A549 (cell line): Measurements from ENCODE around the gene FSCN2. TPM values are rescaled to one million over a fixed set of nuclear protein-coding genes. Genes with fewer than 3 reads are reported as not detected.

Experiments used
- ATAC-seq, 2 experiments: fragments of 200-7000 bp in 1 of 2; fragments of >200 bp in 1 of 2; cut with Nextera tagmentation in 1 of 2; cut with Tn5 transposase in 1 of 2; 3 replicates each; pipeline versions ENCODE4 v1.8.0 to v1.9.1; 2018 to 2020; ENCODE audit warnings: mild to moderate bottlenecking in 1 of 2, moderate library complexity in 1 of 2
- CTCF ChIA-PET: fragments of 300-600 bp; sonication (Branson Sonifier 250); formaldehyde crosslinking; extraction: SDS; loops from one replicate; lab custom pipeline; 2021; ENCODE audit warnings: antibody characterized with exemption, inconsistent platforms; lab: Yijun Ruan, JAX
- POLR2A ChIA-PET: fragments of 350-600 bp; formaldehyde crosslinking; extraction: SDS; loops from one replicate; lab custom pipeline; 2021; ENCODE audit warnings: antibody characterized with exemption, inconsistent platforms; lab: Yijun Ruan, JAX
- DNase-seq, 2 experiments: peaks; one replicate each; pipeline versions ENCODE4 v3.0.0 to v3.0.0-alpha.2; 2011 to 2016; ENCODE audit warnings: low read depth in 1 of 2, low spot score in 1 of 2
- FAIRE-seq: peaks from 2 replicates; lab custom pipeline; 2011; peaks lifted over from hg19 to GRCh38; lab: Jason Lieb, UNC
- H3K27ac ChIP-seq, 2 experiments: fragments of >200 bp; sonication (Bioruptor Twin); formaldehyde crosslinking; 3 replicates each; pipeline ENCODE4 v1.5.1; 2016 to 2017
- H3K4me1 ChIP-seq: fragments of >200 bp; sonication (Bioruptor Twin); formaldehyde crosslinking; 3 replicates; pipeline ENCODE4 v1.6.1; 2016
- H3K4me2 ChIP-seq: fragments of >200 bp; sonication (Bioruptor Twin); formaldehyde crosslinking; 3 replicates; pipeline ENCODE4 v1.6.1; 2016
- H3K4me3 ChIP-seq: fragments of >200 bp; sonication (Bioruptor Twin); formaldehyde crosslinking; 3 replicates; pipeline ENCODE4 v1.5.1; 2016
- H3K9me3 ChIP-seq: fragments of >200 bp; sonication (Bioruptor Twin); formaldehyde crosslinking; 3 replicates; pipeline ENCODE4 v1.6.1; 2016
- ATOH8 ChIP-seq: fragments of 250-450 bp; sonication (Bioruptor Pico); IDR thresholded peaks from 2 replicates; pipeline ENCODE4 v1.5.0; 2020; ENCODE audit warnings: low read depth, mild to moderate bottlenecking, moderate library complexity
- BCL3 ChIP-seq: fragments of >200 bp; sonication (Bioruptor Twin); formaldehyde crosslinking; IDR thresholded peaks from 3 replicates; pipeline ENCODE4 v1.6.1; 2016
- BHLHE40 ChIP-seq: IDR thresholded peaks from 2 replicates; pipeline ENCODE4 v1.6.1; 2012; ENCODE audit warnings: low read depth, low read length, inconsistent platforms
- CHD4 ChIP-seq: fragments of 200-600 bp; sonication (generic); IDR thresholded peaks from 2 replicates; pipeline ENCODE4 v1.6.1; 2016; ENCODE audit warnings: antibody characterized with exemption, mild to moderate bottlenecking, borderline replicate concordance
- EHMT2 ChIP-seq: fragments of 200-600 bp; sonication (generic); IDR thresholded peaks from 2 replicates; pipeline ENCODE4 v1.6.1; 2016; ENCODE audit warnings: antibody characterized with exemption, low read depth, mild to moderate bottlenecking, moderate library complexity
- GATA3 ChIP-seq: IDR thresholded peaks from 2 replicates; pipeline ENCODE4 v1.6.1; 2012; ENCODE audit warnings: borderline replicate concordance
- HES2 ChIP-seq: fragments of >200 bp; sonication (Bioruptor Twin); formaldehyde crosslinking; IDR thresholded peaks from 2 replicates; pipeline ENCODE4 v1.6.1; 2016
- JUN ChIP-seq, 2 experiments: fragments of >200 bp; sonication (Bioruptor Twin); formaldehyde crosslinking; IDR thresholded peaks; 2 replicates in 1 of 2; 3 replicates in 1 of 2; pipeline ENCODE4 v1.6.1; 2016 to 2017
- KDM1A ChIP-seq: fragments of 200-600 bp; sonication (generic); IDR thresholded peaks from 2 replicates; pipeline ENCODE4 v1.6.1; 2016; ENCODE audit warnings: low read depth, mild to moderate bottlenecking
- MAZ ChIP-seq: fragments of 150-350 bp; IDR thresholded peaks from 2 replicates; pipeline ENCODE4 v1.6.1; 2014; ENCODE audit warnings: antibody characterized with exemption, low read depth, low read length, borderline replicate concordance
- MYC ChIP-seq: IDR thresholded peaks from 2 replicates; pipeline ENCODE4 v1.6.1; 2012; ENCODE audit warnings: mild to moderate bottlenecking, inconsistent platforms, low read length, improper control_type of control experiment, borderline replicate concordance
- NFE2L2 ChIP-seq: fragments of 150-350 bp; conservative IDR thresholded peaks from 2 replicates; pipeline ENCODE4 v1.6.1; 2014; ENCODE audit warnings: low read length
- NPAS2 ChIP-seq: fragments of 250-450 bp; sonication (Bioruptor Pico); IDR thresholded peaks from 2 replicates; pipeline ENCODE4 v1.8.0; 2022; ENCODE audit warnings: mild to moderate bottlenecking, moderate library complexity, borderline replicate concordance
- PBX3 ChIP-seq: IDR thresholded peaks from 2 replicates; pipeline ENCODE4 v1.6.1; 2012
- PHF8 ChIP-seq: fragments of 200-600 bp; sonication (generic); IDR thresholded peaks from 2 replicates; pipeline ENCODE4 v1.6.1; 2016; ENCODE audit warnings: low read depth, mild to moderate bottlenecking, antibody characterized with exemption, moderate library complexity, borderline replicate concordance
- POLR2A ChIP-seq: IDR thresholded peaks from 2 replicates; pipeline ENCODE4 v1.6.1; 2012; ENCODE audit warnings: mild to moderate bottlenecking, low read length
- POLR2AphosphoS2 ChIP-seq: conservative IDR thresholded peaks from 2 replicates; pipeline ENCODE4 v1.6.1; 2012; ENCODE audit warnings: low read length, improper control_type of control experiment, inconsistent platforms
- RAD21 ChIP-seq, 2 experiments: fragments of >200 bp in 1 of 2; sonication (Bioruptor Twin) in 1 of 2; formaldehyde crosslinking in 1 of 2; IDR thresholded peaks in 1 of 2; conservative IDR thresholded peaks in 1 of 2; 2 replicates in 1 of 2; 3 replicates in 1 of 2; pipeline ENCODE4 v1.6.1; 2012 to 2018; ENCODE audit warnings: inconsistent platforms in 1 of 2
- TFCP2L1 ChIP-seq: fragments of 250-450 bp; sonication (Bioruptor Pico); IDR thresholded peaks from 2 replicates; pipeline ENCODE4 v1.5.0; 2021; ENCODE audit warnings: mild to moderate bottlenecking
- WGBS: methylation state at CpG from one replicate; pipeline ENCODE4 v1.1.6; 2017; ENCODE audit errors: missing lambda C conversion rate; 5-methylcytosine and 5-hydroxymethylcytosine counted together
- polyA plus RNA-seq, 4 experiments: library from polyadenylated mRNA; depleted of rRNA in 3 of 4; stranded (reverse); fragments of >200 nt; fragmentation: RNase III in 1 of 4; extraction: RNeasy Plus Mini Kit Qiagen cat#74134 plus additional on column Dnase treatment in 1 of 4; gene quantifications; 2 replicates in 3 of 4; 3 replicates in 1 of 4; pipeline ENCODE4 v1.2.3, GENCODE V29; 2011 to 2017
- TF ChIP-seq, protein P1 (sequence below): IDR thresholded peaks from 2 replicates; pipeline ENCODE4 v1.6.1; 2012
- TF ChIP-seq, protein P2 (sequence below): fragments of 150-350 bp; IDR thresholded peaks from 2 replicates; pipeline ENCODE4 v1.6.1; 2014; ENCODE audit warnings: low read depth, mild to moderate bottlenecking, low read length

FSCN2 gene
- polyA plus RNA-seq, 2 of the 4 experiments (the other 2 are of a cell fraction), result 0.84 to 1.3 TPM

GRCh38 chr17:81550830-81551457 is 22.8 kb downstream of the FSCN2 start:
- Histone ChIP-seq H3K4me3 (peak overlapping the region; percentile 86), H3K9me3 (no peaks in the 10 kb centered on the region), H3K27ac (peak overlapping the region; percentile 84 to 97), H3K4me1 (peaks cover 28% of the 10 kb centered on the region), H3K4me2 (peak overlapping the region; percentile 93)
- FAIRE-seq (no peak), DNase-seq (no peak), ATAC-seq (no peak)
- ChIA-PET POLR2A (interaction anchor here (2.1 kb wide), 1 partner anchor 16 kb away, joined by 15 read pairs; no protein-coding TSS in a partner anchor), CTCF (interaction anchor here (1.2 to 45.0 kb wide), 5 partner anchors 8 to 64 kb away, joined by 3 to 1604 read pairs (median 28); no protein-coding TSS in a partner anchor)
- 90% methylated on average over 26 of the region's 27 CpGs for WGBS
- no peak for TF ChIP-seq EHMT2
- TF ChIP-seq BHLHE40, result no peak
- TF ChIP-seq, all 56 proteins: peak for 0

GRCh38 chr17:81551458-81552243 is 23.5 kb downstream of the FSCN2 start:
- DNase-seq (peak in 1 of 2 experiments; percentile 46), FAIRE-seq (no peak), ATAC-seq (peak in 1 of 2 experiments; percentile 1; a peak in 4 of 6 replicates)
- peak overlapping the region; percentile 86 for H3K4me3 ChIP-seq
- 2% methylated on average over 36 of the region's 69 CpGs for WGBS
- peaks cover 35% of the 10 kb centered on the region for H3K4me1 ChIP-seq
- H3K27ac ChIP-seq, result peak overlapping the region; percentile 84 to 97
- H3K4me2 ChIP-seq, result peak overlapping the region; percentile 93
- ChIA-PET CTCF (interaction anchor here (0.9 to 45.0 kb wide), 9 partner anchors 7 to 299 kb away, joined by 3 to 1604 read pairs (median 12); no protein-coding TSS in a partner anchor), POLR2A (interaction anchor here (0.5 to 2.1 kb wide), 6 partner anchors 15 to 151 kb away, joined by 3 to 15 read pairs (median 5); partner anchors contain the start of genes ACTG1 and MRPL12)
- no peaks in the 10 kb centered on the region for H3K9me3 ChIP-seq
- TF ChIP-seq TFCP2L1 (CRISPR knock-in tag), result no peak
- TF ChIP-seq, protein P1, sequence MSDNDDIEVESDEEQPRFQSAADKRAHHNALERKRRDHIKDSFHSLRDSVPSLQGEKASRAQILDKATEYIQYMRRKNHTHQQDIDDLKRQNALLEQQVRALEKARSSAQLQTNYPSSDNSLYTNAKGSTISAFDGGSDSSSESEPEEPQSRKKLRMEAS, result peak; percentile 16; the same call in 1 of the 2 replicates
- peak; percentile 56; the same call in 1 of the 2 replicates for TF ChIP-seq PHF8

DNA sequence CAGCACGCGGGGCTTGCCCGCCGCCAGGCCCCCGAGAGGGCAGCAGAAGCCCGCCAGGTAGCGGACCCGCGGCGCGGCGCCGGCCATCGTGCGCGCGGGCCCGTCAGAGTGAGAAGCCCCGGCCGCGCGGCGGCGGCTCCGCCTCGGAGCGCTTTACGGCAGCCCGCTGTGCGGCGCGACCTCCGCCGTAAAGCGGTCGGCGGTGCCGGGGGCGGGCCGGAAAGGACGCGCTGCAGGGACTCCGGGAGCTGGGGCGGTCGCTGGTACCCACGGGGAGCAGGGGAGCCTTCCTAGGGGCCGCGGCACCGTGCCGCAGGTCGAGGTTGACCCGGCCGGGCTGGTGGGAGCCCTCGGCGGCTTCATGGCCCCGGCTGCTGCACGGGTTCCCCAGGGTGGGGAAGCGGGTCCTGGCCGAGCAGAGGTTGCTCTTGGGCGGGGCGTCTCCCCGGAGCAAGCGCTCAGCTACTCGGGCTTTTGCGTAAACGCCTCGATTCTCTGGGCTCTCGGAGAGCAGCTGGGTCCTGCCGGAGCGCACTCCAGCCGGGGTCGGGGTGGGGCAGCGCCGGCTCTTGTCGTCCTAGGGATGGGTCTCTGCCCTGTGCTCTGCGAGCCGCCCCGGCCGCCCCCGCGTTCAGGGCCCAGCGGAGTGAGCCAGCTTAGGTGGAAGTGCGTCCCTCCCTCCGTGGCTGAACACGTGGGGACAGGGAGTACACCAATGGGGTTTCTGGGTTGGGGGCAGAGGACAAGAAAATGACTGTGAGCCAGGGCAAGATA is 24.3 kb downstream of the FSCN2 start, which contains the start of gene FAAP100:
Gene FAAP100, minus strand, starts transcription at position 110 of the 774 bp plus-strand sequence. Its CDS starts 23 bp downstream, at position 87.
- POLR2A ChIA-PET, result interaction anchor here (0.5 to 2.1 kb wide), 8 partner anchors 9 to 151 kb away, joined by 3 to 15 read pairs (median 4); partner anchors contain the start of genes ACTG1 and MRPL12
- CTCF ChIA-PET, result interaction anchor here (0.9 to 45.0 kb wide), 8 partner anchors 12 to 300 kb away, joined by 3 to 1604 read pairs (median 8); partner anchors contain the start of gene BAHCC1
- TF ChIP-seq GATA3, result peak; percentile 15; the same call in 1 of the 2 replicates
- no peak for TF ChIP-seq KDM1A
- TF ChIP-seq BCL3, result peak; percentile 53; the same call in 1 of the 3 replicates
- TF ChIP-seq RAD21 (conservative IDR thresholded peaks at IDR 0.05 in 1 of 2, IDR thresholded peaks at IDR 0.05 in 1 of 2), result no peak
- TF ChIP-seq NFE2L2, result no peak
- TF ChIP-seq MYC, result peak; percentile 62; the same call in 1 of the 2 replicates
- no peak for TF ChIP-seq CHD4
- TF ChIP-seq, protein P1, result peak; percentile 89
- TF ChIP-seq NPAS2 (CRISPR knock-in tag), result no peak
- peak; percentile 73 to 92; a peak in 4 of 5 replicates for TF ChIP-seq JUN (IDR thresholded peaks at IDR 0.05)
- TF ChIP-seq PBX3, result no peak; the same call in 1 of the 2 replicates
- no peak for TF ChIP-seq MAZ
- TF ChIP-seq, protein P2, sequence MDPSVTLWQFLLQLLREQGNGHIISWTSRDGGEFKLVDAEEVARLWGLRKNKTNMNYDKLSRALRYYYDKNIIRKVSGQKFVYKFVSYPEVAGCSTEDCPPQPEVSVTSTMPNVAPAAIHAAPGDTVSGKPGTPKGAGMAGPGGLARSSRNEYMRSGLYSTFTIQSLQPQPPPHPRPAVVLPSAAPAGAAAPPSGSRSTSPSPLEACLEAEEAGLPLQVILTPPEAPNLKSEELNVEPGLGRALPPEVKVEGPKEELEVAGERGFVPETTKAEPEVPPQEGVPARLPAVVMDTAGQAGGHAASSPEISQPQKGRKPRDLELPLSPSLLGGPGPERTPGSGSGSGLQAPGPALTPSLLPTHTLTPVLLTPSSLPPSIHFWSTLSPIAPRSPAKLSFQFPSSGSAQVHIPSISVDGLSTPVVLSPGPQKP, result no peak
- TF ChIP-seq HES2, result no peak
- TF ChIP-seq ATOH8 (CRISPR knock-in tag), result no peak
- TF ChIP-seq BHLHE40, result no peak
- 0 out of 2 replicates have a peak, but pooled peaks have one; percentile 42 for TF ChIP-seq POLR2AphosphoS2
- peak; percentile 72 for TF ChIP-seq POLR2A

More for the DNA sequence above, 24.3 kb downstream of the FSCN2 start, which contains the start of gene FAAP100:
- no peaks in the 10 kb centered on the region for H3K9me3 ChIP-seq
- peak within 1 kb of the TSS; percentile 84 to 97 for H3K27ac ChIP-seq
- H3K4me3 ChIP-seq, result peak within 1 kb of the TSS; percentile 86
- peaks cover 43% of the 10 kb centered on the region for H3K4me1 ChIP-seq
- DNase-seq, result peak; percentile 89 to 90
- FAIRE-seq, result no peak
- WGBS, result 0% methylated on average over 15 of the region's 85 CpGs
- H3K4me2 ChIP-seq, result peak within 1 kb of the TSS; percentile 93
- peak; percentile 65 to 68 for ATAC-seq
